HepG2 (cell line): ENCODE data around the gene PDE9A. TPM values are rescaled to one million over a fixed set of nuclear protein-coding genes. Genes with fewer than 3 reads are reported as not detected.
A peak's percentile ranks its signal among the peaks of the same experiment; 100 is the strongest.

Experiments
- ATAC-seq: fragments of 200-7000 bp; cut with Tn5 transposase; 3 replicates; pipeline ENCODE4 v1.9.1; 2020; ENCODE audit warnings: mild to moderate bottlenecking, moderate library complexity
- BruUV-seq: library from RNA; stranded (reverse); fragments of 400-500 nt; replicated peaks from 2 replicates; lab custom pipeline; 2021; lab: Mats Ljungman, UMichigan
- CTCF ChIA-PET: fragments of 300-600 bp; formaldehyde crosslinking; extraction: SDS; loops from one replicate; lab custom pipeline; 2021; ENCODE audit warnings: low total read pairs, inconsistent platforms, low intra/inter-chr PET ratio; lab: Yijun Ruan, JAX
- POLR2A ChIA-PET: fragments of 350-600 bp; sonication (Branson Sonifier 250); formaldehyde crosslinking; loops from one replicate; lab custom pipeline; 2020; ENCODE audit warnings: antibody characterized with exemption, inconsistent platforms; lab: Yijun Ruan, JAX
- DNase-seq: peaks from one replicate; pipeline ENCODE4 v3.0.0-alpha.2; 2015; ENCODE audit warnings: low spot score
- FAIRE-seq: peaks from 3 replicates; lab custom pipeline; 2011; peaks lifted over from hg19 to GRCh38; lab: Jason Lieb, UNC
- H2AFZ ChIP-seq: one replicate; pipeline ENCODE4 v1.6.1; 2011; ENCODE audit warnings: low read length, inconsistent platforms
- H3K27ac ChIP-seq: fragments of 300-600 bp; 3 replicates; pipeline ENCODE4 v1.8.0; 2011; ENCODE audit warnings: mixed run types, mild to moderate bottlenecking, mixed read lengths, low read length, inconsistent platforms; ENCODE audit not compliant: insufficient read depth; ENCODE audit errors: extremely low read length
- H3K27me3 ChIP-seq, 2 experiments: fragments of 200-600 bp in 1 of 2; 2 replicates in 1 of 2; 3 replicates in 1 of 2; pipeline versions ENCODE4 v1.6.0 to v1.8.0; 2011; ENCODE audit warnings: low read length in 2 of 2, mild to moderate bottlenecking in 2 of 2, moderate library complexity in 2 of 2, inconsistent platforms in 1 of 2; ENCODE audit not compliant: insufficient read depth in 2 of 2, control insufficient read depth in 1 of 2
- H3K36me3 ChIP-seq, 2 experiments: fragments of 200-600 bp in 1 of 2; replicated peaks in 1 of 2; 2 replicates in 1 of 2; 3 replicates in 1 of 2; pipeline versions ENCODE4 v1.5.1 to v1.8.0; 2011; ENCODE audit warnings: low read length in 2 of 2, inconsistent platforms in 1 of 2; ENCODE audit not compliant: insufficient read depth in 2 of 2, control insufficient read depth in 1 of 2
- H3K4me1 ChIP-seq: 2 replicates; pipeline ENCODE4 v1.5.1; 2012; ENCODE audit warnings: low read length, inconsistent platforms; ENCODE audit not compliant: insufficient read depth
- H3K4me2 ChIP-seq: 2 replicates; pipeline ENCODE4 v1.6.0; 2011; ENCODE audit warnings: low read depth, low read length, inconsistent platforms
- H3K4me3 ChIP-seq, 3 experiments: fragments of 200-600 bp in 1 of 3; sonication (generic), shearing (Covaris generic) in 1 of 3; replicated peaks in 1 of 3; 2 replicates each; pipeline ENCODE4 v1.5.1; 2011 to 2016; ENCODE audit warnings: low read length in 3 of 3, inconsistent platforms in 2 of 3, low read depth in 2 of 3, mild to moderate bottlenecking in 2 of 3, control low read depth in 1 of 3, mixed read lengths in 1 of 3; ENCODE audit not compliant: insufficient read depth in 1 of 3
- H3K79me2 ChIP-seq: one replicate; pipeline ENCODE4 v1.6.1; 2011; ENCODE audit warnings: low read length, inconsistent platforms; ENCODE audit not compliant: insufficient read depth
- H3K9ac ChIP-seq: 2 replicates; pipeline ENCODE4 v1.6.0; 2011; ENCODE audit warnings: mild to moderate bottlenecking, low read depth, low read length, inconsistent platforms; ENCODE audit not compliant: insufficient read depth
- H3K9me3 ChIP-seq: 2 replicates; pipeline ENCODE4 v1.5.1; 2012; ENCODE audit warnings: mild to moderate bottlenecking, low read length
- H4K20me1 ChIP-seq: 2 replicates; pipeline ENCODE4 v1.6.0; 2011; ENCODE audit warnings: inconsistent platforms, mild to moderate bottlenecking, low read length, moderate library complexity; ENCODE audit not compliant: insufficient read depth
- HNRNPK ChIP-seq: fragments of 200-400 bp; formaldehyde crosslinking; IDR thresholded peaks from 2 replicates; pipeline ENCODE4 v1.6.1; 2018; ENCODE audit warnings: low read length, low read depth, moderate library complexity, mild to moderate bottlenecking; ENCODE audit not compliant: poor library complexity, severe bottlenecking
- MTA1 ChIP-seq: sonication (generic); formaldehyde crosslinking; IDR thresholded peaks from 2 replicates; pipeline ENCODE4 v1.4.0; 2020; ENCODE audit warnings: missing genetic modification reagents, mild to moderate bottlenecking, borderline replicate concordance
- NFYC ChIP-seq: IDR thresholded peaks from 2 replicates; pipeline ENCODE4 v1.6.1; 2016; ENCODE audit warnings: missing genetic modification reagents, missing compliant biosample characterization
- SATB2 ChIP-seq: sonication (generic); formaldehyde crosslinking; IDR thresholded peaks from 2 replicates; pipeline ENCODE4 v1.5.0; 2020; ENCODE audit warnings: missing genetic modification reagents
- TBL1XR1 ChIP-seq: fragments of 150-350 bp; IDR thresholded peaks from 2 replicates; pipeline ENCODE4 v1.6.1; 2014; ENCODE audit warnings: borderline replicate concordance, low read length; ENCODE audit not compliant: partially characterized antibody
- ZNF10 ChIP-seq: sonication (generic); formaldehyde crosslinking; IDR thresholded peaks from 2 replicates; pipeline ENCODE4 v1.4.0; 2020; ENCODE audit warnings: mild to moderate bottlenecking, low read depth, missing genetic modification reagents, borderline replicate concordance
- ZNF260 ChIP-seq: sonication (generic); formaldehyde crosslinking; IDR thresholded peaks from 2 replicates; pipeline ENCODE4 v1.4.0; 2020; ENCODE audit warnings: missing genetic modification reagents, low read depth, mild to moderate bottlenecking, borderline replicate concordance
- ZNF350 ChIP-seq: sonication (generic); formaldehyde crosslinking; IDR thresholded peaks from 2 replicates; pipeline ENCODE4 v1.4.0; 2020; ENCODE audit warnings: mild to moderate bottlenecking, low read depth, missing genetic modification reagents, borderline replicate concordance
- ZNF768 ChIP-seq: sonication (generic); formaldehyde crosslinking; IDR thresholded peaks from 2 replicates; pipeline ENCODE4 v1.4.0; 2020; ENCODE audit warnings: missing genetic modification reagents
- WGBS: methylation state at CpG from one replicate; pipeline ENCODE4 v1.1.6; 2017; ENCODE audit warnings: low lambda C conversion rate; 5-methylcytosine and 5-hydroxymethylcytosine counted together
- in situ Hi-C: cut with HindIII; loops from 2 replicates; pipeline ENCODE4 v1.10.0; 2017; ENCODE audit warnings: low pct_unique_long_range_greater_than_20kb; ENCODE audit not compliant: extremely low pct_ligation_motif_present
- intact Hi-C: fragments of 100-400 bp; cut with micrococcal nuclease; formaldehyde crosslinking; loops from one replicate; pipeline ENCODE4 v1.10.0; 2022; ENCODE audit not compliant: unreplicated experiment
- polyA plus RNA-seq, 8 experiments: library from polyadenylated mRNA; depleted of rRNA in 3 of 8; stranded (reverse) in 7 of 8; unstranded in 1 of 8; fragments of >200 nt; fragmentation: Illumina TruSeq in 4 of 8; extraction: Trizol in 4 of 8; gene quantifications; 2 replicates each; pipeline versions ENCODE4 v1.2.1 to v1.2.3, GENCODE V29; 2011 to 2016; ENCODE audit warnings: low read depth in 4 of 8, missing spikeins in 1 of 8, mixed read lengths in 1 of 8; ENCODE audit not compliant: insufficient read depth in 1 of 8
- total RNA-seq, 5 experiments: library from RNA; depleted of rRNA; stranded (reverse); fragments of >200 nt; fragmentation: Illumina TruSeq; extraction: Trizol; gene quantifications; 2 replicates each; pipeline ENCODE4 v1.2.3, GENCODE V29; 2016; ENCODE audit warnings: low read depth in 1 of 5
- TF ChIP-seq, protein P1 (sequence below): sonication (generic); formaldehyde crosslinking; IDR thresholded peaks from 2 replicates; pipeline ENCODE4 v1.5.0; 2020; ENCODE audit warnings: missing genetic modification reagents
- TF ChIP-seq, protein P2 (sequence below): sonication (generic); formaldehyde crosslinking; IDR thresholded peaks from 2 replicates; pipeline ENCODE4 v1.5.1; 2020; ENCODE audit warnings: mild to moderate bottlenecking, missing genetic modification reagents, moderate library complexity
- TF ChIP-seq, protein P3 (sequence below): sonication (generic); formaldehyde crosslinking; IDR thresholded peaks from 2 replicates; pipeline ENCODE4 v1.4.0; 2020; ENCODE audit warnings: missing genetic modification reagents, mild to moderate bottlenecking, borderline replicate concordance
- TF ChIP-seq, protein P4 (sequence below): sonication (generic); formaldehyde crosslinking; IDR thresholded peaks from 2 replicates; pipeline ENCODE4 v1.4.0; 2020; ENCODE audit warnings: mild to moderate bottlenecking, low read depth, missing genetic modification reagents

Gene PDE9A
- total and polyA plus RNA-seq, 2 of the 13 experiments (the other 11 are each of a cell fraction or from before 2014, with no cell fraction given), result 4.6 to 19.7 TPM

DNA sequence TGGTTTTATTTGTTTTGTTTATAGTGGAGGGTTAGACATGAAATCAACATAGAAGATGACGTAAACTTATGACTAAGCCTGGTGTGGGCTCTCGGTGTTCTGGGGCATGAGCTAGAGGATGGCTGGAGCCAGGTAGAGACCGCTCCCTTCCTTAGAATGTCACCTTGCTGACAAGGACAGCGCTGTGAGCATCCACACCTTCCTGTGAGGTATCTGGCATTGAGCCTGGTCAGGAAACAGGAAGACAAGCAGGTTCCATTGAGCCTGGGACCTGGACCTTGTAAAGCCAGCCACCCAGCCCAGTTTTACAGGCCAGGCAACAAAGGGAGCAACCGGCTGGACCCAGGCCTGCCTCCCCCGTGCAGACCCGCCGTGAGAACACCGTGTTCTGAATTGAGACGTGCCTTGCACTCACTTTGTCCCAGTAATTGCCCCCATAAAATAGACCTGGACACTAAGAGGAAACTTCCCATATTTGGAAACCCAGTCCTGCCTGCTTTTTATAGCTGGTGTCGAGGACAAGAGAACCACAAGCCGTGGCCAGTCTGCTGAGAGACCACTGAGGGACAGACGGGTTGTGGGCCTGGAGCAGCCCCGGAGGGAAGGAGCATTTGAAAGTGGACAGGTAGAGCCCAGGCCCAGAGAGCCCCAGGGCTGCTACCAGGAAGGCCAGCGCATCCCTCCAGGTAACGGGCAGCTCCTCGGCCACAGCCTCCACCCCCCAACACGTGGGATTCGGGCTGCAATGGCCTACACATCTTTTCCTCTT lies 78.0 kb downstream of the PDE9A start:
- in situ Hi-C loops, result no loop called here
- TF ChIP-seq ZNF350 (CRISPR knock-in tag), result peak; percentile 35; the same call in 1 of the 2 replicates
- no peak for TF ChIP-seq MTA1
- peak; percentile 42; the same call in 1 of the 2 replicates for TF ChIP-seq ZNF768 (CRISPR knock-in tag)
- TF ChIP-seq HNRNPK, result no peak
- TF ChIP-seq, protein P1, sequence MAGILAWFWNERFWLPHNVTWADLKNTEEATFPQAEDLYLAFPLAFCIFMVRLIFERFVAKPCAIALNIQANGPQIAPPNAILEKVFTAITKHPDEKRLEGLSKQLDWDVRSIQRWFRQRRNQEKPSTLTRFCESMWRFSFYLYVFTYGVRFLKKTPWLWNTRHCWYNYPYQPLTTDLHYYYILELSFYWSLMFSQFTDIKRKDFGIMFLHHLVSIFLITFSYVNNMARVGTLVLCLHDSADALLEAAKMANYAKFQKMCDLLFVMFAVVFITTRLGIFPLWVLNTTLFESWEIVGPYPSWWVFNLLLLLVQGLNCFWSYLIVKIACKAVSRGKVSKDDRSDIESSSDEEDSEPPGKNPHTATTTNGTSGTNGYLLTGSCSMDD, result no peak
- TF ChIP-seq NFYC (CRISPR knock-in tag), result no peak
- TF ChIP-seq ZNF10 (CRISPR knock-in tag), result no peak
- TF ChIP-seq, protein P2, sequence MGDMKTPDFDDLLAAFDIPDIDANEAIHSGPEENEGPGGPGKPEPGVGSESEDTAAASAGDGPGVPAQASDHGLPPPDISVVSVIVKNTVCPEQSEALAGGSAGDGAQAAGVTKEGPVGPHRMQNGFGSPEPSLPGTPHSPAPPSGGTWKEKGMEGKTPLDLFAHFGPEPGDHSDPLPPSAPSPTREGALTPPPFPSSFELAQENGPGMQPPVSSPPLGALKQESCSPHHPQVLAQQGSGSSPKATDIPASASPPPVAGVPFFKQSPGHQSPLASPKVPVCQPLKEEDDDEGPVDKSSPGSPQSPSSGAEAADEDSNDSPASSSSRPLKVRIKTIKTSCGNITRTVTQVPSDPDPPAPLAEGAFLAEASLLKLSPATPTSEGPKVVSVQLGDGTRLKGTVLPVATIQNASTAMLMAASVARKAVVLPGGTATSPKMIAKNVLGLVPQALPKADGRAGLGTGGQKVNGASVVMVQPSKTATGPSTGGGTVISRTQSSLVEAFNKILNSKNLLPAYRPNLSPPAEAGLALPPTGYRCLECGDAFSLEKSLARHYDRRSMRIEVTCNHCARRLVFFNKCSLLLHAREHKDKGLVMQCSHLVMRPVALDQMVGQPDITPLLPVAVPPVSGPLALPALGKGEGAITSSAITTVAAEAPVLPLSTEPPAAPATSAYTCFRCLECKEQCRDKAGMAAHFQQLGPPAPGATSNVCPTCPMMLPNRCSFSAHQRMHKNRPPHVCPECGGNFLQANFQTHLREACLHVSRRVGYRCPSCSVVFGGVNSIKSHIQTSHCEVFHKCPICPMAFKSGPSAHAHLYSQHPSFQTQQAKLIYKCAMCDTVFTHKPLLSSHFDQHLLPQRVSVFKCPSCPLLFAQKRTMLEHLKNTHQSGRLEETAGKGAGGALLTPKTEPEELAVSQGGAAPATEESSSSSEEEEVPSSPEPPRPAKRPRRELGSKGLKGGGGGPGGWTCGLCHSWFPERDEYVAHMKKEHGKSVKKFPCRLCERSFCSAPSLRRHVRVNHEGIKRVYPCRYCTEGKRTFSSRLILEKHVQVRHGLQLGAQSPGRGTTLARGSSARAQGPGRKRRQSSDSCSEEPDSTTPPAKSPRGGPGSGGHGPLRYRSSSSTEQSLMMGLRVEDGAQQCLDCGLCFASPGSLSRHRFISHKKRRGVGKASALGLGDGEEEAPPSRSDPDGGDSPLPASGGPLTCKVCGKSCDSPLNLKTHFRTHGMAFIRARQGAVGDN (CRISPR knock-in tag), result peak; percentile 20; the same call in 1 of the 2 replicates
- TF ChIP-seq, protein P3, sequence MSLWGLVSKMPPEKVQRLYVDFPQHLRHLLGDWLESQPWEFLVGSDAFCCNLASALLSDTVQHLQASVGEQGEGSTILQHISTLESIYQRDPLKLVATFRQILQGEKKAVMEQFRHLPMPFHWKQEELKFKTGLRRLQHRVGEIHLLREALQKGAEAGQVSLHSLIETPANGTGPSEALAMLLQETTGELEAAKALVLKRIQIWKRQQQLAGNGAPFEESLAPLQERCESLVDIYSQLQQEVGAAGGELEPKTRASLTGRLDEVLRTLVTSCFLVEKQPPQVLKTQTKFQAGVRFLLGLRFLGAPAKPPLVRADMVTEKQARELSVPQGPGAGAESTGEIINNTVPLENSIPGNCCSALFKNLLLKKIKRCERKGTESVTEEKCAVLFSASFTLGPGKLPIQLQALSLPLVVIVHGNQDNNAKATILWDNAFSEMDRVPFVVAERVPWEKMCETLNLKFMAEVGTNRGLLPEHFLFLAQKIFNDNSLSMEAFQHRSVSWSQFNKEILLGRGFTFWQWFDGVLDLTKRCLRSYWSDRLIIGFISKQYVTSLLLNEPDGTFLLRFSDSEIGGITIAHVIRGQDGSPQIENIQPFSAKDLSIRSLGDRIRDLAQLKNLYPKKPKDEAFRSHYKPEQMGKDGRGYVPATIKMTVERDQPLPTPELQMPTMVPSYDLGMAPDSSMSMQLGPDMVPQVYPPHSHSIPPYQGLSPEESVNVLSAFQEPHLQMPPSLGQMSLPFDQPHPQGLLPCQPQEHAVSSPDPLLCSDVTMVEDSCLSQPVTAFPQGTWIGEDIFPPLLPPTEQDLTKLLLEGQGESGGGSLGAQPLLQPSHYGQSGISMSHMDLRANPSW (CRISPR knock-in tag), result no peak
- TF ChIP-seq, protein P4, sequence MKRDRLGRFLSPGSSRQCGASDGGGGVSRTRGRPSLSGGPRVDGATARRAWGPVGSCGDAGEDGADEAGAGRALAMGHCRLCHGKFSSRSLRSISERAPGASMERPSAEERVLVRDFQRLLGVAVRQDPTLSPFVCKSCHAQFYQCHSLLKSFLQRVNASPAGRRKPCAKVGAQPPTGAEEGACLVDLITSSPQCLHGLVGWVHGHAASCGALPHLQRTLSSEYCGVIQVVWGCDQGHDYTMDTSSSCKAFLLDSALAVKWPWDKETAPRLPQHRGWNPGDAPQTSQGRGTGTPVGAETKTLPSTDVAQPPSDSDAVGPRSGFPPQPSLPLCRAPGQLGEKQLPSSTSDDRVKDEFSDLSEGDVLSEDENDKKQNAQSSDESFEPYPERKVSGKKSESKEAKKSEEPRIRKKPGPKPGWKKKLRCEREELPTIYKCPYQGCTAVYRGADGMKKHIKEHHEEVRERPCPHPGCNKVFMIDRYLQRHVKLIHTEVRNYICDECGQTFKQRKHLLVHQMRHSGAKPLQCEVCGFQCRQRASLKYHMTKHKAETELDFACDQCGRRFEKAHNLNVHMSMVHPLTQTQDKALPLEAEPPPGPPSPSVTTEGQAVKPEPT (CRISPR knock-in tag), result no peak
- no peak for TF ChIP-seq ZNF260
- no peak for TF ChIP-seq SATB2
- no peak for TF ChIP-seq TBL1XR1
- TF ChIP-seq, all 625 proteins: peak for 3
- Histone ChIP-seq H3K9me3 (peaks cover 6% of the 10 kb centered on the region; the same call in 1 of the 2 replicates), H3K79me2 (no peaks in the 10 kb centered on the region), H3K27ac (no peak overlapping the region), H3K27me3 (no peaks in the 10 kb centered on the region), H2AFZ (no peak overlapping the region), H3K4me3 (no peak overlapping the region), H3K9ac (no peak overlapping the region), H3K4me1 (peaks cover 59% of the 10 kb centered on the region), H3K4me2 (no peak overlapping the region), H3K36me3 (no peaks in the 10 kb centered on the region; a peak in 1 of 5 replicates), H4K20me1 (no peaks in the 10 kb centered on the region)
- no peak for FAIRE-seq
- intact Hi-C loops, result loop anchor here (10.0 kb wide), 1 partner anchor 53 kb away; no protein-coding TSS in a partner anchor
- ChIA-PET CTCF (no interaction called here), POLR2A (no interaction called here)
- 87% methylated on average over 13 of the region's 19 CpGs for WGBS
- BruUV-seq, result no TSS peak
- no peak for DNase-seq
- ATAC-seq, result no peak
